MG63 (cell line): ENCODE measurements around the gene HOXD11. TPM values are rescaled to one million over a fixed set of nuclear protein-coding genes. Genes with fewer than 3 reads are reported as not detected.

Source experiments
- DNase-seq: peaks from one replicate; pipeline ENCODE4 v3.0.0-alpha.2; 2020
- H3K27me3 ChIP-seq: fragments of 250-450 bp; sonication (Bioruptor Pico); 2 replicates; pipeline ENCODE4 v1.5.1; 2020; ENCODE audit warnings: mild to moderate bottlenecking, moderate library complexity
- H3K36me3 ChIP-seq: fragments of 250-450 bp; sonication (Bioruptor Pico); 2 replicates; pipeline ENCODE4 v1.5.1; 2020; ENCODE audit warnings: mild to moderate bottlenecking, moderate library complexity
- H3K4me3 ChIP-seq: fragments of 250-450 bp; sonication (Bioruptor Pico); 2 replicates; pipeline ENCODE4 v1.5.1; 2020; ENCODE audit warnings: mild to moderate bottlenecking, moderate library complexity
- H3K9me3 ChIP-seq: fragments of 250-450 bp; sonication (Bioruptor Pico); 2 replicates; pipeline ENCODE4 v1.5.1; 2020; ENCODE audit warnings: mild to moderate bottlenecking, moderate library complexity
- total RNA-seq: library from RNA; depleted of rRNA; stranded (reverse); fragments of >200 nt; shearing (Covaris generic); gene quantifications from 2 replicates; pipeline ENCODE4 v1.2.3, GENCODE V29; 2014; ENCODE audit warnings: low replicate concordance; rRNA removed

HOXD11 gene
- total RNA-seq: 3.6 and 9.7 TPM in 2 replicates

GRCh38 chr2:176106581-176107539 lies at the start of gene HOXD11:
TSS of gene HOXD11 (plus strand) at chr2:176107280. CDS start at chr2:176107356, 76 bp downstream.
- H3K27me3 ChIP-seq: no peaks in the 10 kb centered on the region
- H3K4me3 ChIP-seq: peak within 1 kb of the TSS; percentile 62
- H3K9me3 ChIP-seq: no peaks in the 10 kb centered on the region
- H3K36me3 ChIP-seq: peaks cover 15% of the 10 kb centered on the region
- DNase-seq: peak; percentile 71

DNA sequence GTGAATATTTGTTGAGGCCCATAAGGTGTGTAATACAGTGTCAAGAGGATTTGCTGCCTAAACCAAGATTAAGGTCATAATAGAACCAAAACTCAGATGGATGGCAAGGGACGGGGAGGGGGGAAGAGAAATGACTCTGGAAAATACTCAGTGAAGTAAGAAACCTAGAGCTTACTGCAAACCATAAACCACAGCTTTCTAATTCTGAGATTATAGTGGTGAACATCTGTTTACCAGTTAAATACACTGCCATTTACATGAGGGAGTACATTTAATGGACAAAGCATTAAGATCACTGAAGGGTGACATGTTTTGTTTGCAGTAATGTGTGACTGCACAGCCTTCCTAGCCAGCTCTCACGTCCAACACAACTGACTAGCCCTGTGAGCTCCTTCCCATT lies 43.1 kb upstream of the HOXD11 start:
- H3K27me3 ChIP-seq: peaks cover 5% of the 10 kb centered on the region; the same call in 1 of the 2 replicates
- H3K4me3 ChIP-seq: no peak overlapping the region
- DNase-seq: no peak
- no peaks in the 10 kb centered on the region for H3K9me3 ChIP-seq
- no peaks in the 10 kb centered on the region for H3K36me3 ChIP-seq

DNA sequence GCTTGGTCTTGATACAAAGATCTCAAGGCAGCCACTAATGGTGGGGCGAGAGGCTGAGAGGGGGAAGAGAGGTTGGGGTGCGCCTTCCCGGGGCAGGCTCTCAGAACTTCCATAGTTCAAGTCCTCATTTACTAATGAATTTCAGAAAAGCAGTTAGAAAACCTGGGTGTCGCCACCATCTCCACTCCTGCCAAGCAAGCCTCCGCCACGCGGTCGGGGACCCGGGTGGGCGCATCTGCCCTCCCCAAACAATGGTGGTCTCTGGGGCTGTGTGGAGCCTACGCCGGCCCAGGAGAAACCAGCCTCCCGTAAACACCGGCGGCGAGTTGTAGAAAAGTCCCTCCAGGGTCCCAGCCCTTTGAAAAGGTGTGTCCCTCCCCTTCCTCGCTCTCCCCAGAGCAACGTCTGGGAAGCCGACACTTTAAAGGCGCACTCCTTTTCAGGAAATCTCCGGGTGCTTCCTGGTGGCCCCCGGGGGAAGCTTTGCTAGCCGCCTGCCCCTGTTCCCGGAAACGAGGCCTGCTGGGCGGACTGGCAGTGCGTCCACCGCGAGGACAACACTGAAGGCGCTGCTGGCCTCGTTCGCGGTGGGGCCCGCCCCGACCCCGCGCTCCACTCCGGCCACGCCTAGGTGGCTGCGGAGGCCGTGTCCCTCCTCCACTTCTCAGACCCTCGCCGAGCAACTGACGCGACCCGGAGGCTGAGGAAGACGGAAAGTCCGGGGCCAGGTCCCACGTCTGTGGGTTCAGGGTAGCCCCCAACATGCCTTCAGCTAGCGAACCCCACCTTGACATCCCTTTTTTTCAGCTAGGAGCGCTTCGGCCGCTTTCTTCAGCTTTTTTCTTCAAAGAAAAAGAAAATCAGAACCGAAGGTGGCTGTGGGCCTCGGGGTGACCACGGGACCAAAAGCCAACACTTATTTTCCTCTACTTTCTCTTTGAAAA lies 40.2 kb upstream of the HOXD11 start:
- H3K36me3 ChIP-seq: no peaks in the 10 kb centered on the region
- no peak for DNase-seq
- no peaks in the 10 kb centered on the region for H3K9me3 ChIP-seq
- no peak overlapping the region for H3K4me3 ChIP-seq
- H3K27me3 ChIP-seq: peaks cover 5% of the 10 kb centered on the region; the same call in 1 of the 2 replicates

- Histone ChIP-seq H3K4me3 (no peak overlapping the region), H3K9me3 (no peaks in the 10 kb centered on the region), H3K27me3 (peaks cover 5% of the 10 kb centered on the region; the same call in 1 of the 2 replicates), H3K36me3 (no peaks in the 10 kb centered on the region)
- DNase-seq: no peak
These were observed 39.3 kb upstream of the HOXD11 start for GRCh38 chr2:176067589-176068418.

DNA sequence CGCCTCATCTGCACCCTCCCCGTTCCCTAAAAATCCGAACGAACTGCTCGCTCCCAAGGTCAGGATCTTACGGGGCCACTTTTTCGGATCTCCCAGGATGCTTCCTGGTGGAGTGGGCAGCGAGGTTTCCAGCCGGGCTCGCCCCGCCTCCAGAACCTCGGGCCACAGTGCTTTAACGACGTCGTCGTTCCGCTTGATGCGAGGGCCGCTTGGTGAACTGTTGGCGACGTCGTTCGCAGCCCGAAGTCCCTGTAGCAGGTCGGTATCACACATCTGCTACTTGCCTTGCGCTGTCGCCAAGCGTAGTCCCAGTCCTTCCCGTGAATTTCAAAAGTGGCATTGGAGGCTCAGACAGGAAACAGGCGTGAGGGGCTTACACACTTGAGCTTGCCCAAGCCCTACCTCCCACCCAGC lies 38.7 kb upstream of the HOXD11 start:
- DNase-seq: no peak
- Histone ChIP-seq H3K9me3 (no peaks in the 10 kb centered on the region), H3K27me3 (peaks cover 5% of the 10 kb centered on the region; the same call in 1 of the 2 replicates), H3K4me3 (no peak overlapping the region), H3K36me3 (no peaks in the 10 kb centered on the region)

GRCh38 chr2:176071330-176072291 lies 35.5 kb upstream of the HOXD11 start:
- no peak for DNase-seq
- Histone ChIP-seq H3K9me3 (no peaks in the 10 kb centered on the region), H3K4me3 (no peak overlapping the region), H3K27me3 (peaks cover 3% of the 10 kb centered on the region), H3K36me3 (no peaks in the 10 kb centered on the region)

DNA sequence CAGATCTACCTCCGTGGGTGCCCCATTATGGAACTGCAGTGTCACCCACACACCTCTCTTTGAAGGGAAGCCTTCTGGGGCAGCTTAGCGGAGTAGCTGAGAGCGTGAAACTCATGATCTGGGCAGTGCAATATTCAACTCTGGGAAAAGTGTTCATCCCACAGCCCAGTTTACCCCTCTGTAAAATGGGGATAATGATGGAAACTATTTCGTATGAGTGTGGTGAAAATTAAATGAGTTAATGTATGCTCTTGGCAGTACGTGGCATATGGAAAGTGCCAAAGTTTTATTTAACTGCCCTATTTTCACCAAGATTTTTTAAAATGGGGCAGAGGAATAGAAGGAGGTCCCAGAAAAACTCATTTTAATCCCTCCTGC lies 34.8 kb upstream of the HOXD11 start:
- no peaks in the 10 kb centered on the region for H3K9me3 ChIP-seq
- H3K27me3 ChIP-seq: peaks cover 9% of the 10 kb centered on the region
- no peaks in the 10 kb centered on the region for H3K36me3 ChIP-seq
- no peak for DNase-seq
- no peak overlapping the region for H3K4me3 ChIP-seq

DNA sequence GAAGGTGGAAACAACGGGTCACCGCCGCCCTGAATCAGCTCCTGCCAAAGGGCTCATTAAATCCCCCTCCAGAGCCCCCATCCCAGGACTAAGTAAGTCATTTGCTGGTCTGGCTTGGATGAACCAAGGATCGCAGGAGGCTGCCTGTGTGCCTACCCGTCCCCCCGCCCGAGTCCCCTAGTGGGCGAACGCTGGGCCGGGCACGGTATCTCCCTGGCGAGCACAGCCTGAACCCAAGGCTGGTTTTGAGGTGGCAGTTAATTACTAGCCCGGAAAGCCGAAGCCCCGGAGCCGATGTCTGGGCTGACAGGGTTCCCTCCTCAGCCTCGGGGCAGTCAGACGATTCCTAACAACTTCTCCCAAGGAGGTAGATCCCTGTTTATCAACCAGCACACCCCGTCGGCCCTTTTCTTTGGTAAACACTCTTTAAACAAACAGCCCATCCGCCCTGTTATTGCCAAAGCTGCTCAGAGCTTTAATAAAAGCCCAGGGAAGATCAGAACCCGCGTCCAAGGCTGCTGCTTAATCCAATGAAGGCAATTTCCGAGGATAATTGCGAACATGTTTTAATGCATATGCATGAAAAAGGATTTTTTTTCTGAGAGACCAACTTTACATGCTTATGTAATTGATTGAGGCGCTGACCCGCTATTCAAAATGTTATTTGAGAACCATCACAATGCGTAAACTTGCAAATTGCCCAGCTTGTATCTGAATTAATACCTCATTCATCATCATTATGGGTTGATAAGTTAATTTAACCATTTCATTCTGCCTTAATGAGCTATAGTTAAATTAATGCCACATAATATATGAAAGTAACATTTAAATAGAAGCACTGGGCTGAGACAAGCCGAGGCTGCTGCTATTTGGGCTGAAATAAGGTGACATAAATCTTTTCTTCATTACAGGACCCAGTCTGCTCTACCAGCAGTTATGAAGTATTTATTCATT lies 33.9 kb upstream of the HOXD11 start:
- DNase-seq: no peak
- H3K27me3 ChIP-seq: peaks cover 19% of the 10 kb centered on the region
- no peaks in the 10 kb centered on the region for H3K9me3 ChIP-seq
- H3K4me3 ChIP-seq: no peak overlapping the region
- no peaks in the 10 kb centered on the region for H3K36me3 ChIP-seq

- no peak for DNase-seq
- H3K36me3 ChIP-seq: no peaks in the 10 kb centered on the region
- H3K27me3 ChIP-seq: peaks cover 33% of the 10 kb centered on the region
- no peak overlapping the region for H3K4me3 ChIP-seq
- H3K9me3 ChIP-seq: no peaks in the 10 kb centered on the region
These were observed 32.1 kb upstream of the HOXD11 start for GRCh38 chr2:176074919-176075425.

GRCh38 chr2:176075481-176075880 lies 31.6 kb upstream of the HOXD11 start:
- Histone ChIP-seq H3K9me3 (no peaks in the 10 kb centered on the region), H3K27me3 (peaks cover 33% of the 10 kb centered on the region), H3K36me3 (no peaks in the 10 kb centered on the region), H3K4me3 (no peak overlapping the region)
- no peak for DNase-seq

DNA sequence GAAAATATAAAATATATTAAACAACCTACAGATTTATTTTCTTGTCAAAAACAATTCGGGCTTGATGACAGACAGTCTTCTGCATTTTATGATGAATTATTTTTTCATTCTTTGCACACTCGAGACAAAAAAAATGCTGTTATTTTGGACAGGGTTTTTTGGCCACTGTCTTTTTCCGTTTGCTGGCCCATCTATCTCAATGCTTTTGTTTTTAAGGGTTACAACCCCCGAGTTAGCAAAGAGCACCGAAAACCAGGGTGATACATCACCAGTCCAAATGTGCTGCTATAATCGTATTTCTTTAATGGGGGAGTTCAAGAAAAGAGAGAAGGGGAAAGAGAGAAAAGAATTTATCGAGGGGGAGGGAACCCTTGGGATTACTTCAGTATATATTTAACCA lies 31.0 kb upstream of the HOXD11 start:
- Histone ChIP-seq H3K4me3 (no peak overlapping the region), H3K27me3 (peaks cover 38% of the 10 kb centered on the region), H3K9me3 (peaks cover 3% of the 10 kb centered on the region; the same call in 1 of the 2 replicates), H3K36me3 (no peaks in the 10 kb centered on the region)
- DNase-seq: no peak

DNA sequence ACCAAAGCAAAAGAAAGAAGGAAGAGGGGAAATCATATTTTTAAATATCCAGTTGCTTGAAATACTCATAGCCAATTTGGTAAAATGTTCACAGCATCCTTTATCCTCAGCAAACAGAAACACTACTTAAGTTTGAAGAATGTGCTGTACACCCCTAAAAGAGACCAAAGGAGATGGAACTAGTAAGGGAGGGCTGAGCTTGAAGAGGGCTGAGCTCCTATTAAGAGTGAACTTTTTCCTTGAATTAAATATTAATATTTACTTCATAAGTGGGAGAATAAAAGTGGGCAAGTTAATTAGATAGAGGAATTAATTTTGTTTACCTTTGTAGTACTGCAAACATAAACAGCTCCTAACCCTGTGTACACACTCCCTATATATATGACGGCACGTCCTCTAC lies 30.3 kb upstream of the HOXD11 start:
- Histone ChIP-seq H3K4me3 (no peak overlapping the region), H3K36me3 (no peaks in the 10 kb centered on the region), H3K27me3 (peaks cover 46% of the 10 kb centered on the region), H3K9me3 (peaks cover 9% of the 10 kb centered on the region)
- no peak for DNase-seq

DNA sequence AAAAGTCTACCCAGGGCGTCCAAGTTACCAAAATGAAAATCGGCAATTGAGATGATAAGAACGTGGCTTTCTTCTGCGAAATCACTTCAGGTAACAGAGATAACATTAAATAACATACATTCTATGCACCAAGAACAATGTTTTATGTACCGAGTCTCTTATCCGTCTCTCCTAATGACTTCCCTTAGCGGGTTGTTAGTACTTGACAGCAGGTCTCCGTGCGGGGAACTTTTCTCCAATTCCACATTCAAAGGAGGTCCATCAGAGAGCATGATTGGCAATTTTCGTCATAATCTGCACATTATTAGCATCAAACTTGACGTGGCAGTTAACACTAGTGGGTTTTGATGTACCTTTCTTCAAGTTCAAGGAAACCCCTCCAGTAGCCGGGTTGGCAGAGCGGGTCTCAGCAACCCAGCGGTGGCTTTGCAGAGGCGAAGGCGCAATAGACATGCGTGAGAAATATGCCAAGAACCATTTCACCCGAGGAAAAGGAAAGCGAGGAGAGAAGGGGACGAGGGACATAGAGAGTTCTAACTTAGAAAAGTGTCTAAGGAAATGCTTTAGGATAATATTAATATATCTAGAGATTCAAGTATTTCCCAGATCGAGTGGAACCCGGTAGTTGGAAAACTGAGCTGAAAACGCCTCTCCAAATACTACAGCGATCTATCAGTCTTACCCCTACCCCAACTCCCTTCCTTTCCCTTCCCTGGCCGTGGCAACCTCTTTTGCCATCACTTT lies 28.4 kb upstream of the HOXD11 start:
- H3K4me3 ChIP-seq: peak overlapping the region; percentile 40
- no peak for DNase-seq
- no peaks in the 10 kb centered on the region for H3K36me3 ChIP-seq
- H3K27me3 ChIP-seq: peaks cover 65% of the 10 kb centered on the region
- H3K9me3 ChIP-seq: peaks cover 11% of the 10 kb centered on the region
